Transverse colon (tissue), 4 donors: ENCODE measurements around the gene DMAC2. TPM values are rescaled to one million over a fixed set of nuclear protein-coding genes. Genes with fewer than 3 reads are reported as not detected.
A peak's percentile ranks its signal among the peaks of the same experiment; 100 is the strongest.

Experiments used
- DNase-seq: peaks from one replicate; pipeline ENCODE4 v3.0.0-alpha.2; 2019
- H3K27ac ChIP-seq, 4 donors: fragments of 200-600 bp; sonication (generic); 2 replicates each; pipeline ENCODE4 v1.5.1; 2016 to 2018; ENCODE audit warnings: inconsistent platforms in 4 of 4
- H3K27me3 ChIP-seq: fragments of 200-600 bp; sonication (generic); 2 replicates; pipeline ENCODE4 v1.5.1; 2017; ENCODE audit warnings: inconsistent platforms
- H3K36me3 ChIP-seq, 4 donors: fragments of 200-600 bp; sonication (generic); 2 replicates each; pipeline ENCODE4 v1.5.1; 2017 to 2019; ENCODE audit warnings: inconsistent platforms in 4 of 4
- H3K4me1 ChIP-seq, 4 donors: fragments of 200-600 bp; sonication (generic); 2 replicates each; pipeline ENCODE4 v1.5.1; 2017 to 2020; ENCODE audit warnings: inconsistent platforms in 4 of 4
- H3K4me3 ChIP-seq, 4 donors: fragments of 200-600 bp; sonication (generic); 1 replicate in 1 of 4; 2 replicates in 3 of 4; pipeline versions ENCODE4 v1.5.1 to v1.6.1; 2017 to 2019; ENCODE audit warnings: inconsistent platforms in 4 of 4
- H3K9me3 ChIP-seq, 2 donors: fragments of 200-600 bp; sonication (generic); 2 replicates each; pipeline ENCODE4 v1.5.1; 2017 to 2019; ENCODE audit warnings: inconsistent platforms in 2 of 2
- CTCF ChIP-seq, 5 experiments: fragments of 200-600 bp in 3 of 5; fragments of 450-650 bp in 2 of 5; sonication (generic) in 3 of 5; IDR thresholded peaks; 1 replicate in 2 of 5; 2 replicates in 3 of 5; pipeline ENCODE4 v1.5.1; 2016 to 2017; ENCODE audit warnings: antibody characterized with exemption in 5 of 5, inconsistent platforms in 3 of 5, mild to moderate bottlenecking in 2 of 5, moderate library complexity in 1 of 5
- EP300 ChIP-seq: sonication (generic); formaldehyde crosslinking; IDR thresholded peaks from one replicate; pipeline ENCODE4 v1.6.1; 2017; ENCODE audit warnings: antibody characterized with exemption, low read depth
- POLR2A ChIP-seq: fragments of 450-650 bp; IDR thresholded peaks from one replicate; pipeline ENCODE4 v1.6.1; 2016; ENCODE audit warnings: antibody characterized with exemption, mild to moderate bottlenecking, moderate library complexity
- POLR2AphosphoS5 ChIP-seq, 3 donors: sonication (generic); formaldehyde crosslinking; IDR thresholded peaks; one replicate each; pipeline ENCODE4 v1.6.1; 2016; ENCODE audit warnings: antibody characterized with exemption in 3 of 3
- WGBS, 2 donors: methylation state at CpG; one replicate each; pipeline ENCODE4 v1.1.5; 2018; ENCODE audit warnings: low coverage in 1 of 2; 5-methylcytosine and 5-hydroxymethylcytosine counted together
- in situ Hi-C, 4 donors: fragments of 200-750 bp; cut with MboI; loops; one replicate each; pipeline versions ENCODE4 v1.15.0 to v1.15.1; 2017; ENCODE audit warnings: low sequenced_read_pairs in 3 of 4, low pct_ligation_motif_present in 1 of 4, low pct_unique_long_range_greater_than_20kb in 1 of 4
- intact Hi-C: fragments of 100-400 bp; cut with DNase I; formaldehyde crosslinking; loops from one replicate; pipeline ENCODE4 v1.15.1; 2023; ENCODE audit warnings: low total_unique reads
- total RNA-seq, 4 donors: library from RNA; depleted of rRNA; stranded (reverse); fragments of >200 nt; gene quantifications; one replicate each; pipeline ENCODE4 v1.1.0, GENCODE V29; 2016

Gene DMAC2
- total RNA-seq, 4 donors from 2014 or later: 15.9 to 65.8 (median 50.1) TPM

DNA sequence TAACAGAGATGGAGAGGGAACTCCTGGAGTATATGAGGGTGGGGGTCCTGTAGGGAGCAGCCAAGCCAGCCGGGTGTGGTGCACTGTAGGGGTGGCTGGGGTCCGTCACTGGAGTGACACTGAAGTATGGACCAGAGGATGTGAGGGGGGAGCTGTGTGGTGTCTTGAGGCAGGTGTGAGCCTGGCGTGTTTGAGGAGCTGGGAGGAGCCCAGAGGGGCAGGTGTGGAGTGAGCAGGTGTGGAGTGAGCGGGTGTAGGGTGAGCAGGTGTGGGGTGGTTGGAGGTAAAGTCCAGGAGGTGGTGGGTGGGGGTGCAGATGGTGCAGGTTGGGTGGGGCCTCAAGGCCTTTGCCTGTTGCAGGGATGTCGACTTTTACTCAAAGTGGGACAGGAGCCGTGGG, 18.4 kb downstream of the DMAC2 start:
- H3K27me3 ChIP-seq: no peaks in the 10 kb centered on the region
- TF ChIP-seq EP300: no peak
- peak; percentile 43 for TF ChIP-seq POLR2A
- peak; percentile 11 to 57 (median 32) for TF ChIP-seq POLR2AphosphoS5 (IDR thresholded peaks at IDR 0.05)
- no peak for TF ChIP-seq CTCF (IDR thresholded peaks at IDR 0.05)
- peaks cover 0 to 25% (median 12%) of the 10 kb centered on the region in 4 donors for H3K36me3 ChIP-seq
- peak overlapping the region; percentile 46 to 65 (median 62) for H3K27ac ChIP-seq
- WGBS, 2 donors: 40 to 65% methylated on average over 1 to 6 of the region's 6 CpGs
- H3K9me3 ChIP-seq: no peaks in the 10 kb centered on the region
- peaks cover 14 to 42% (median 32%) of the 10 kb centered on the region in 4 donors for H3K4me1 ChIP-seq
- DNase-seq: peak; percentile 66
- intact Hi-C loops: no loop called here
- no peak overlapping the region for H3K4me3 ChIP-seq
- in situ Hi-C loops: no loop called here

GRCh38 chr19:41420101-41420880, 19.4 kb downstream of the DMAC2 start:
- intact Hi-C loops: no loop called here
- no peak for DNase-seq
- H3K9me3 ChIP-seq: no peaks in the 10 kb centered on the region
- no peaks in the 10 kb centered on the region for H3K27me3 ChIP-seq
- H3K36me3 ChIP-seq: peaks cover 0 to 28% (median 12%) of the 10 kb centered on the region in 4 donors
- peaks cover 5 to 35% (median 22%) of the 10 kb centered on the region in 4 donors for H3K4me1 ChIP-seq
- 61 to 81% methylated on average over 3 to 8 of the region's 8 CpGs for WGBS, 2 donors
- in situ Hi-C loops: no loop called here
- H3K4me3 ChIP-seq: no peak overlapping the region
- no peak for TF ChIP-seq POLR2A
- TF ChIP-seq EP300: no peak
- H3K27ac ChIP-seq: peak overlapping the region; percentile 46 to 65 (median 62)

DNA sequence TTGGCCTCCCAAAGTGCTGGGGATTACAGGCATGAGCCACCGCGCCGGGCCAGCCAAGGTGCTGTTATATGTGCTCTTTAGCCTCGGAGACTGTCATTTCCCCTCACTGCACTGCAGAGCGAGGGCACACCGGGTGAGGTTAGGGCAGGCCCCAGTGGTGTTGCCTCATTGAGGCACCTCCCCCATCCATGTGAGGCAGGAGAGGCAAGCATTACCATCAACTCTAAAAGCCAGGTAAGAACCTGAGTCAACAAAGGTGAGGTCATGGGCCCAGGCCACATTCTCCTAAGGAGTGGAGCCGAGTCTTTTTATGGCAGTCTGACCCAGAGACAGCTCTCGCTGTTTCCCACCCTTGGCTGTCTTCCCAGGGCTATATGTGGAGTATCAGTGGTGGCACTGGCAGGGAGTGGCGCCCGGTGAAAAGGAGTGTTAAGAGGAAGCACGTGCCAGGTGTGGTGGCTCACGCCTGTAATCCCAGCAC, 23.5 kb downstream of the DMAC2 start:
- Histone ChIP-seq H3K36me3 (peaks cover 0 to 36% (median 9%) of the 10 kb centered on the region in 4 donors), H3K9me3 (no peaks in the 10 kb centered on the region), H3K27me3 (no peaks in the 10 kb centered on the region), H3K4me1 (peaks cover 3 to 21% (median 7%) of the 10 kb centered on the region in 4 donors), H3K4me3 (no peak overlapping the region), H3K27ac (peak overlapping the region; percentile 46 to 73 (median 62))
- 46% methylated on average over 12 of the region's 12 CpGs; no CpG with 5 or more reads in 1 of the 2 donors for WGBS, 2 donors
- in situ Hi-C loops (no loop called here), intact Hi-C loops (no loop called here)
- peak; percentile 91 for DNase-seq
- peak; percentile 12 to 74 (median 69) for TF ChIP-seq POLR2AphosphoS5 (IDR thresholded peaks at IDR 0.05)
- TF ChIP-seq POLR2A: peak; percentile 38
- TF ChIP-seq EP300: no peak

DNA sequence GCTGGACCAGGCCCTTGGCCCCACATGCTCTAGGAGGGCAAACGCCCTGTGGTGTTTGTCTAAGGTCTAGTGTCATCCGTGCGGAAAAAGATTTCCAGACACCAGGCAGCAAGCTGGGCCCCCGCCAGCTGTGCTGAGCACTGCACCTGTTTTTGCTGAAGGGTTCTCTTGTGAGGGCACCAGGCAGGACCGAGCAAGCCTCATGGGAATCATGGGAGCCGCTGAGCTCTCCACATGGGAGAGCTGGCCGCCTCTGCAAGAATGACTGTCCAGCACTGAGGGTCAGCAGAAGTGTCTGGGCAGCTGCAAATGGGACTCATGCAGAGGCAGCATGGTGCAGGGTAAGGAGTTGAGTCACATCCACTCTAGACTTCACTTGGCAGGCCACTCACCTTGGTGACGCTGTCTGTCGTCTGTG, 24.5 kb downstream of the DMAC2 start:
- H3K27ac ChIP-seq: peak overlapping the region in 2 of 4 donors; percentile 72 to 73
- H3K9me3 ChIP-seq: no peaks in the 10 kb centered on the region
- 92% methylated on average over 9 of the region's 9 CpGs; no CpG with 5 or more reads in 1 of the 2 donors for WGBS, 2 donors
- DNase-seq: no peak
- no peaks in the 10 kb centered on the region for H3K27me3 ChIP-seq
- intact Hi-C loops (no loop called here), in situ Hi-C loops (no loop called here)
- TF ChIP-seq EP300: no peak
- no peak for TF ChIP-seq POLR2AphosphoS5 (IDR thresholded peaks at IDR 0.05)
- TF ChIP-seq CTCF (IDR thresholded peaks at IDR 0.05): no peak
- no peak for TF ChIP-seq POLR2A
- no peak overlapping the region for H3K4me3 ChIP-seq
- peaks cover 0 to 35% (median 9%) of the 10 kb centered on the region in 4 donors for H3K36me3 ChIP-seq
- peaks cover 0 to 15% (median 0%) of the 10 kb centered on the region in 4 donors for H3K4me1 ChIP-seq

- 94% methylated on average over 9 of the region's 9 CpGs; no CpG with 5 or more reads in 1 of the 2 donors for WGBS, 2 donors
- Histone ChIP-seq H3K4me1 (peaks cover 0 to 22% (median 2%) of the 10 kb centered on the region in 4 donors), H3K27me3 (no peaks in the 10 kb centered on the region), H3K9me3 (no peaks in the 10 kb centered on the region), H3K4me3 (no peak overlapping the region), H3K36me3 (peaks cover 0 to 30% (median 7%) of the 10 kb centered on the region in 4 donors), H3K27ac (no peak overlapping the region)
- TF ChIP-seq POLR2A (no peak), EP300 (no peak), CTCF (IDR thresholded peaks at IDR 0.05) (no peak), POLR2AphosphoS5 (IDR thresholded peaks at IDR 0.05) (no peak)
- DNase-seq: no peak
- intact Hi-C loops: no loop called here
- in situ Hi-C loops: no loop called here
Measured at GRCh38 chr19:41414461-41414860, 25.3 kb downstream of the DMAC2 start.
